ENCODE data around the gene CNTNAP5.

The CNTNAP5 gene

DNA sequence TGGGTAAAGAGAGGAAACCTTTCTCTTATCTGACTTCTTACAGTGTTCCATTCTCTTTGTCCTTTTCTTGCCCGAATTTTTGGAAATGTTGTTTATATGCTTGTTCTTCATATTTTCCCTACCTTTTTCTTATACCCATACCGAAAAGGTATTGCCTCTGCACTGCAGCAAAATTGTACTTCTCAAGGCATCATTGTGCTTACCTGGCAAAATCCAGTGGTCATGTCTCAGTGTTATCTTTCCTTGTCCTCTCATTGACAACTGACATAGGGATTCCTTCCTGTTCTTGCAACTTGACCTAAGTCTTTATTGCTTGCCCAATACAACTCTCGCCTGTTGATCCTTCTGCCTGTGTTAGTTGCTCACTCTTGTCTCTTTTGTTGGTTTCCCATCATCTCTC, 842.2 kb downstream of the CNTNAP5 start:
- TF ChIP-seq, protein P1, sequence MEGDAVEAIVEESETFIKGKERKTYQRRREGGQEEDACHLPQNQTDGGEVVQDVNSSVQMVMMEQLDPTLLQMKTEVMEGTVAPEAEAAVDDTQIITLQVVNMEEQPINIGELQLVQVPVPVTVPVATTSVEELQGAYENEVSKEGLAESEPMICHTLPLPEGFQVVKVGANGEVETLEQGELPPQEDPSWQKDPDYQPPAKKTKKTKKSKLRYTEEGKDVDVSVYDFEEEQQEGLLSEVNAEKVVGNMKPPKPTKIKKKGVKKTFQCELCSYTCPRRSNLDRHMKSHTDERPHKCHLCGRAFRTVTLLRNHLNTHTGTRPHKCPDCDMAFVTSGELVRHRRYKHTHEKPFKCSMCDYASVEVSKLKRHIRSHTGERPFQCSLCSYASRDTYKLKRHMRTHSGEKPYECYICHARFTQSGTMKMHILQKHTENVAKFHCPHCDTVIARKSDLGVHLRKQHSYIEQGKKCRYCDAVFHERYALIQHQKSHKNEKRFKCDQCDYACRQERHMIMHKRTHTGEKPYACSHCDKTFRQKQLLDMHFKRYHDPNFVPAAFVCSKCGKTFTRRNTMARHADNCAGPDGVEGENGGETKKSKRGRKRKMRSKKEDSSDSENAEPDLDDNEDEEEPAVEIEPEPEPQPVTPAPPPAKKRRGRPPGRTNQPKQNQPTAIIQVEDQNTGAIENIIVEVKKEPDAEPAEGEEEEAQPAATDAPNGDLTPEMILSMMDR (conservative IDR thresholded peaks at IDR 0.05; ENCODE audit: low read length), result no peak
- DNase-seq (ENCODE audit: low read depth), result no peak
- no peak overlapping the region for H3K4me3 ChIP-seq (ENCODE audit: low read length)

DNA sequence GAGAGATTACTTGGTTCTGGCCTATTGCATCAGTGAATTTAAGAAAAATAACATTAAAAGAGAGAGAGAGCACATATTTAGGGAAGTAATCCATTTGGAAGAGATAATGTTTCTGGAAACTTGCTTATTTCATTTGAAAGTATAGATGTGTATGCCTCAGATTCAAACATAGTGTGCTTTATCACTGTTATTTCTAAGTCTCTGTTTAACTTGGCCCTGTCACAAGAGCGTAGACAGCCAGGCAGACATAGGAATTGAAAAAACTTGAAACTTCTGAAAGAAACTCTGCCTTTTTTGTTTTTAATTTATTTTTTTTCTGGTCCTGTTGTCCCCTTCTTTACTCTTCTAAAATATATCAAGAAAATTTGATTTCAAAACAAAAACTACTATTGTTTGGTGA, 849.1 kb downstream of the CNTNAP5 start:
- TF ChIP-seq, protein P1 (conservative IDR thresholded peaks at IDR 0.05; ENCODE audit: low read length), result no peak
- DNase-seq (ENCODE audit: low read depth), result no peak
- no peak overlapping the region for H3K4me3 ChIP-seq (ENCODE audit: low read length)

DNA sequence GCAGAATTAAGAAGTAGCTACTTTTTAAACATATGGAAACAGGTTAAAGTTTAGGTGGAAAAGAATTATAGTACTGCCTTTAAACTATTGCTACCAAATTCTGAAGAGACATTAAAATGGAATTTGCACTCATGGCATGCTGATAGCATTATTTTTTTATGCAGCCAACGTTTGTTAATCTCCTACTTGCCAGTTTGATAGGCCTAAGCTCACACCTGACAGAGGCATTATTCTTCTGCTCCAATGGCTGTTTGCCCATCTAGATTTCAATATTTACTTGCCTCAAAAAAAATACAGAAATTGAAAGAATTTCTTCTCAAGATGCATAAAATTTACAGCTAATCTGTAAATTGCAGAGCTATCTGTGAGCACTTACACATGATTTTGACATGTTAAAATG, 849.6 kb downstream of the CNTNAP5 start:
- no peak overlapping the region for H3K4me3 ChIP-seq (ENCODE audit: low read length)
- TF ChIP-seq, protein P1 (conservative IDR thresholded peaks at IDR 0.05; ENCODE audit: low read length), result no peak

DNA sequence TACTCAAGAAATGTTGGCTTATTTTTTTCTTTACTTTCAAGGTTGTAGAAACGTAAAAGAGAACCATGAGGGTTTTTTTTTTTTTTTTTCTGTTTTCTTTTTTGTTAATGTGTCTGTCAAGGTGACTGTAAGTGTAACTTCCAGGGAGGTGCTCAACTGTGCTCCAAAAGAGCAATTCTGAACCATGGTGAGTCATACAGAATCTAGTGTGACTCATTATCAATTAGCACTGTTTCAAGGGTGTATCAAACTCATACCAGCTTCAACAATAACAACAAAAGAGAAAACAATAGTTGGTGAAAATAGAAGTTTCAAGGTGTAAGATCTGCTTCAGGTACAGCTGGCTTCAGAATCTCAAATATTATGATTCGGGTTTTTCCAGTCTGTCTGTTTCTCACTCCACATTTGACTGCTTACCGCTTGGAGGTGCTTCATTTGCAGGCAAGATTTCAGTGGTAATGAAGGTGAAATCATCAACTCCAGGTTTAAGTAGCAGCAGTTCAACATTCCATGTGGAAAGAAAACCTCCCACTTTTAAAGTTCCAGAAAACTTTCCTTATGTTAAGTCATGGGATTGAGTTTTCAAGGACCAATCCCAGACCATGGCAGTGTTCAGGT, 850.6 kb downstream of the CNTNAP5 start:
- H3K4me3 ChIP-seq (ENCODE audit: low read length), result no peak overlapping the region
- DNase-seq (ENCODE audit: low read depth), result no peak
- TF ChIP-seq, protein P1 (conservative IDR thresholded peaks at IDR 0.05; ENCODE audit: low read length), result no peak

More for the DNA sequence above, 849.6 kb downstream of the CNTNAP5 start:
- DNase-seq (ENCODE audit: low read depth), result no peak

DNA sequence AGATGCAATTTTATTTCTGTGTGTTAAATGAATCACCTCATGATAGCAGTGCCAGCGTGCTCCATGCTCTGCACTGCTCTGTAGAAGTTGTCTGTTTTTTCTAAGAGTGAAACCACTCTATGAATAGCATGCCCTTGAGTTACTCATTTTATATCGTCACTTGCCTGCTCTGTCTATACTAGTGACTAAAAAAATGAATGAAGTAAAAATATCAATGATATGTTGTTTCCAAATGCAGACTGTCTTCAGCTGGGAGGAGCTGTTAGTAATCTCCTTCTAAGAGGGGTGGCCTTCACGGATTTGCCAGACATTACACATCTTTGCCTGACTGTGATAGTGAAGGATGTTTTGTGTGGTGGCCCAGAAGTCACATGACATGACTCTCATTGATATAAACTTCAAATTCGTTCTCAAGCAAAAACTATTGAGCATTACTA, 852.1 kb downstream of the CNTNAP5 start:
- DNase-seq (ENCODE audit: low read depth), result no peak
- TF ChIP-seq, protein P1 (conservative IDR thresholded peaks at IDR 0.05; ENCODE audit: low read length), result no peak
- no peak overlapping the region for H3K4me3 ChIP-seq (ENCODE audit: low read length)

DNA sequence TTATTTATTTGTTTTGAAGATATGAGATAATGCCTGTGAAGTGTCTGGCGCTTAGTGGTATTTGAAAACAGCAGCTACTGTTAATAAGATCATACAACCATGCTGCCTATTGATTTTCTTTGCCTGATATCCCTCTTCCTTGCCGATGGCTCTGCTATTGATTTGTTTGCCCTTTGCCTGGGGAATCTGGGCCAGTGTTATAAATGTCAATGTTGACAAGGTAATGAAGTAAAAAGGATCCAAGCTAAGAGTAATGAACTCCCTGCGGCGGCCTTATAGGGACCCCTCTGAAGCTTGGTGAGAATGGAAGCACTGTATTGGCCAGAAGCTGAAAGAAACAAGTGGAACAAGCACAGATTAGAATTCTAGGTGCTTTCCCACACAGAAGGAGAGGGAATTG, 854.6 kb downstream of the CNTNAP5 start:
- DNase-seq (ENCODE audit: low read depth), result no peak
- TF ChIP-seq, protein P1 (conservative IDR thresholded peaks at IDR 0.05; ENCODE audit: low read length), result no peak
- no peak overlapping the region for H3K4me3 ChIP-seq (ENCODE audit: low read length)

DNA sequence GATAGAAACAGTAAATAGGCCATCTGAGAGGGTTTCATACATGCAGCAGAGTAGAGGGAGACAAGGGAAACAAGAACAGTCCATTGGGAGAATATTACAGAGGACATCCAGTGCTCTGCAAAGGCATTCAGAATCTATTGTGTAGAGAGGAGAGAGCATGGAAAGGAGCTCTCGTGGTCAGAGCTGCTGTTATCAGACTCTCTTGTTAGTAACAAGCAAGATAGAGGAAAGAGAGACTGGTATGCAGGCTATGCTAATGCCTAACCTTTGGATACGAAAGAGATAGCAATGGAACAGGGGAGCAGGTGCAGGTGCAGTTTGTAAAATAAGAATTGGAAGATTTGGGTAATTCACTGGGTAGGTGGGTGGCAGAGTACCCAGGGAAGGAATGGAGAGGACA, 855.9 kb downstream of the CNTNAP5 start:
- TF ChIP-seq, protein P1 (conservative IDR thresholded peaks at IDR 0.05; ENCODE audit: low read length), result no peak
- no peak overlapping the region for H3K4me3 ChIP-seq (ENCODE audit: low read length)
- DNase-seq (ENCODE audit: low read depth), result no peak

Data from AG10803 (cell line).